ENCODE results near the gene SGPL1.
A peak's percentile ranks its signal among the peaks of the same experiment; 100 is the strongest.

The SGPL1 gene

GRCh38 chr10:70829543-70829942 lies 13.8 kb downstream of the SGPL1 start:
- Histone ChIP-seq H3K27me3 (ENCODE audit: insufficient read depth, poor library complexity, severe bottlenecking) (no peaks in the 10 kb centered on the region), H3K4me3 (replicated peaks; ENCODE audit: insufficient read depth, low read length) (no peak overlapping the region), H3K27ac (replicated peaks) (no peak overlapping the region)
- DNase-seq (ENCODE audit: low read depth in 1 of 2, low spot score in 1 of 2), result no peak
- TF ChIP-seq CTCF (IDR thresholded peaks at IDR 0.05; ENCODE audit: insufficient read depth, low read length) (no peak), POLR2AphosphoS5 (IDR thresholded peaks at IDR 0.05; ENCODE audit: low read depth) (no peak), REST (IDR thresholded peaks at IDR 0.05; ENCODE audit: insufficient replicate concordance, low read depth) (no peak), GABPA (IDR thresholded peaks at IDR 0.05; ENCODE audit: low read depth) (no peak), SPI1 (IDR thresholded peaks at IDR 0.05; ENCODE audit: borderline replicate concordance, low read depth) (no peak)

GRCh38 chr10:70830164-70830563 lies 14.4 kb downstream of the SGPL1 start:
- DNase-seq (ENCODE audit: low read depth in 1 of 2, low spot score in 1 of 2), result no peak
- H3K27ac ChIP-seq (replicated peaks), result no peak overlapping the region
- no peaks in the 10 kb centered on the region for H3K27me3 ChIP-seq (ENCODE audit: insufficient read depth, poor library complexity, severe bottlenecking)
- no peak overlapping the region for H3K4me3 ChIP-seq (replicated peaks; ENCODE audit: insufficient read depth, low read length)
- TF ChIP-seq SPI1 (IDR thresholded peaks at IDR 0.05; ENCODE audit: borderline replicate concordance, low read depth) (peak; percentile 88), POLR2AphosphoS5 (IDR thresholded peaks at IDR 0.05; ENCODE audit: low read depth) (no peak)

- no peaks in the 10 kb centered on the region for H3K27me3 ChIP-seq (ENCODE audit: insufficient read depth, poor library complexity, severe bottlenecking)
Measured at GRCh38 chr10:70832221-70832620, 16.5 kb downstream of the SGPL1 start.

More at GRCh38 chr10:70832221-70832620, 16.5 kb downstream of the SGPL1 start:
- DNase-seq (ENCODE audit: low read depth in 1 of 2, low spot score in 1 of 2), result no peak
- Histone ChIP-seq H3K4me3 (replicated peaks; ENCODE audit: insufficient read depth, low read length) (no peak overlapping the region), H3K27ac (replicated peaks) (no peak overlapping the region)
- TF ChIP-seq POLR2AphosphoS5 (IDR thresholded peaks at IDR 0.05; ENCODE audit: low read depth), result no peak
- TF ChIP-seq CTCF (IDR thresholded peaks at IDR 0.05; ENCODE audit: insufficient read depth, low read length), result no peak
- no peak for TF ChIP-seq GABPA (IDR thresholded peaks at IDR 0.05; ENCODE audit: low read depth)
- TF ChIP-seq REST (IDR thresholded peaks at IDR 0.05; ENCODE audit: insufficient replicate concordance, low read depth), result no peak
- no peak for TF ChIP-seq SPI1 (IDR thresholded peaks at IDR 0.05; ENCODE audit: borderline replicate concordance, low read depth)
